GM18502 (cell line): Measurements from ENCODE around the gene SIX1.

Experiments used
- ATAC-seq: cut with Tn5 transposase; IDR thresholded peaks from one replicate; pipeline ENCODE4 v1.9.1; 2021; ENCODE audit warnings: mild to moderate bottlenecking; ENCODE audit not compliant: unreplicated experiment, poor library complexity

SIX1 gene

GRCh38 chr14:60616461-60616959 is 32.8 kb downstream of the SIX1 start:
- no peak for ATAC-seq

GRCh38 chr14:60602291-60602690 is 47.0 kb downstream of the SIX1 start:
- no peak for ATAC-seq

- ATAC-seq: no peak
Measured at GRCh38 chr14:60599727-60600126, 49.5 kb downstream of the SIX1 start.

DNA sequence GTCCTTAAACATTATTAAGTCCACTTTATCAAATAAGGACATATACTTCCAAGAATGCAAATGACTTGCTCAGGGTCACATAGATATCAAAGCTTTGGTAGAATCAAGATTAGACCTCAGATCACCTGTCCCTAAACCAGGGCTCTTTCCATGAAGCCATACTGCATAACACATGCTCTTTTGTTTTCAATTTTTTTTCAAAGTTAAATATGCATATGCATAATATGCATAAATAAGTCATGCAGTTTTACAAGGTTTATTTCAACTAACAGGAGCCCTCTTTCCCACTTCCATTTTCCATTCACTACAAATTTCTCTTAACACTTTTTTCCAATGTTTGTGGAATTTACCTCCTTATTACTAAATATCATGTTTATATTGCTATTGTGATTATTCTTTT is 53.1 kb downstream of the SIX1 start:
- ATAC-seq: no peak

GRCh38 chr14:60594062-60594461 is 55.2 kb downstream of the SIX1 start:
- ATAC-seq: no peak
